ENCODE results near the gene KLHDC1.
"Not testable (repeated sequence)": the region's sequence is repeated elsewhere in the genome, so short reads cannot be mapped to it uniquely, and the experiment has no call there.

GRCh38 chr14:49693735-49694124 lies 810 bp downstream of the KLHDC1 start:
- TF ChIP-seq YY1 (IDR thresholded peaks at IDR 0.05); CTCF (IDR thresholded peaks at IDR 0.05; ENCODE audit: low read depth, low read length, missing input control); REST (IDR thresholded peaks at IDR 0.05); ZBTB33 (IDR thresholded peaks at IDR 0.05); MAX (IDR thresholded peaks at IDR 0.05): not testable (repeated sequence)

All from liver (tissue), 2 donors.